Fibroblast of lung (primary cell): Measurements from ENCODE around the gene GEMIN5. TPM values are rescaled to one million over a fixed set of nuclear protein-coding genes. Genes with fewer than 3 reads are reported as not detected.

Experiments used
- DNase-seq, 2 donors: peaks; one replicate each; pipeline versions ENCODE4 v3.0.0 to v3.0.0-alpha.2; 2010; ENCODE audit warnings: low read depth in 2 of 2
- H2AFZ ChIP-seq: 2 replicates; pipeline ENCODE4 v1.5.1; 2012; ENCODE audit warnings: low read length, control low read depth, inconsistent platforms
- H3K27ac ChIP-seq: 2 replicates; pipeline ENCODE4 v1.5.1; 2011; ENCODE audit warnings: low read length, control low read depth; ENCODE audit not compliant: insufficient read depth
- H3K27me3 ChIP-seq: 2 replicates; pipeline ENCODE4 v1.5.1; 2011; ENCODE audit warnings: mild to moderate bottlenecking, low read length; ENCODE audit not compliant: control insufficient read depth, insufficient read depth
- H3K36me3 ChIP-seq: 2 replicates; pipeline ENCODE4 v1.5.1; 2011; ENCODE audit warnings: low read length; ENCODE audit not compliant: control insufficient read depth, insufficient read depth
- H3K4me1 ChIP-seq: 2 replicates; pipeline ENCODE4 v1.5.1; 2011; ENCODE audit warnings: low read length; ENCODE audit not compliant: control insufficient read depth, insufficient read depth; ENCODE audit errors: extremely low read depth
- H3K4me2 ChIP-seq: 2 replicates; pipeline ENCODE4 v1.5.1; 2011; ENCODE audit warnings: low read length, control low read depth; ENCODE audit not compliant: insufficient read depth; ENCODE audit errors: extremely low read depth
- H3K4me3 ChIP-seq, 4 experiments: fragments of 200-600 bp in 1 of 4; sonication (generic) in 1 of 4; replicated peaks in 1 of 4; 2 replicates each; pipeline ENCODE4 v1.5.1; 2011 to 2016; ENCODE audit warnings: low read length in 4 of 4, low read depth in 3 of 4, mild to moderate bottlenecking in 3 of 4, control low read depth in 2 of 4, inconsistent platforms in 1 of 4, mixed read lengths in 1 of 4; ENCODE audit not compliant: insufficient read depth in 1 of 4; ENCODE audit errors: control extremely low read depth in 1 of 4
- H3K79me2 ChIP-seq: 2 replicates; pipeline ENCODE4 v1.5.1; 2012; ENCODE audit warnings: mild to moderate bottlenecking, low read length, inconsistent platforms; ENCODE audit not compliant: control insufficient read depth, insufficient read depth
- H3K9ac ChIP-seq: 2 replicates; pipeline ENCODE4 v1.5.1; 2011; ENCODE audit warnings: mild to moderate bottlenecking, low read length, control low read depth; ENCODE audit not compliant: insufficient read depth
- H3K9me3 ChIP-seq: 2 replicates; pipeline ENCODE4 v1.5.1; 2012; ENCODE audit warnings: low read depth, low read length; ENCODE audit not compliant: control insufficient read depth, insufficient read depth
- H4K20me1 ChIP-seq: 2 replicates; pipeline ENCODE4 v1.5.1; 2011; ENCODE audit warnings: low read length; ENCODE audit not compliant: control insufficient read depth, insufficient read depth; ENCODE audit errors: extremely low read depth
- CTCF ChIP-seq, 2 donors: IDR thresholded peaks in 1 of 2; conservative IDR thresholded peaks in 1 of 2; 1 replicate in 1 of 2; 2 replicates in 1 of 2; pipeline ENCODE4 v1.5.1; 2011 to 2012; ENCODE audit warnings: low read length in 2 of 2, control low read depth in 1 of 2, inconsistent platforms in 1 of 2, low read depth in 1 of 2, mild to moderate bottlenecking in 1 of 2
- EZH2 ChIP-seq: IDR thresholded peaks from 2 replicates; pipeline ENCODE4 v1.5.1; 2012; ENCODE audit warnings: low read length, control low read depth, mild to moderate bottlenecking; ENCODE audit errors: missing control alignments
- polyA plus RNA-seq, 2 donors: library from polyadenylated mRNA; depleted of rRNA in 1 of 2; stranded (reverse) in 1 of 2; unstranded in 1 of 2; fragments of >200 nt; gene quantifications; 2 replicates each; pipeline ENCODE4 v1.2.1, GENCODE V29; 2011 to 2012; ENCODE audit warnings: missing spikeins in 1 of 2
- total RNA-seq: library from RNA; depleted of rRNA; stranded (reverse); fragments of >200 nt; gene quantifications from 2 replicates; pipeline ENCODE4 v1.2.1, GENCODE V29; 2014

GEMIN5 gene
- total and polyA plus RNA-seq, 2 donors (not counting 1 experiment from before 2014, with no cell fraction given) = 7.7 to 12.1 TPM

DNA sequence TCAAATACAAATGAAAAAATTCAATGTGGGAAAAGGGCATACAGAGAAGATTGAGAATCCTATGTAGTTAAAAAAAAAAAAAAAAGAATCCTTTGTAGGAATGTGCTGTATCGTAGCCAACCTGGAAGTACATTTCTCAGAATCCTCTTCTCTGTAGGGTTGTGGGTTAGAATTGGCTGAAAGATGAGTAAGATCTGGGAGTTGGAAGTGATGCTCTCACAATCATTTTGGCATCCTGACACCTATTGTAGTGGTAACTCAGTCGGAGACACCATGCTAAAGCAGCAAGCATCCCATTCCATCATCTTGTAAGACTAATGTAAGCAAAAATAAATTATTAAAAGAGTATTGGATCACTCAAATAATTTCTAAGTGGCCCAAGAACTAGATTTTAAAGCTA lies 33.5 kb upstream of the GEMIN5 start:
- Histone ChIP-seq H3K36me3 (no peaks in the 10 kb centered on the region), H3K4me3 (no peak overlapping the region), H3K4me2 (no peak overlapping the region), H3K79me2 (no peaks in the 10 kb centered on the region), H3K27me3 (no peaks in the 10 kb centered on the region), H3K4me1 (no peaks in the 10 kb centered on the region), H3K27ac (no peak overlapping the region), H3K9ac (no peak overlapping the region), H2AFZ (no peak overlapping the region), H3K9me3 (no peaks in the 10 kb centered on the region), H4K20me1 (no peaks in the 10 kb centered on the region)
- TF ChIP-seq EZH2 (no peak), CTCF (conservative IDR thresholded peaks at IDR 0.05 in 1 of 2, IDR thresholded peaks at IDR 0.05 in 1 of 2; ENCODE audit: low read depth in 1 of 2, low read length in 2 of 2) (no peak)
- peak in 1 of 2 donors; percentile 82 for DNase-seq

DNA sequence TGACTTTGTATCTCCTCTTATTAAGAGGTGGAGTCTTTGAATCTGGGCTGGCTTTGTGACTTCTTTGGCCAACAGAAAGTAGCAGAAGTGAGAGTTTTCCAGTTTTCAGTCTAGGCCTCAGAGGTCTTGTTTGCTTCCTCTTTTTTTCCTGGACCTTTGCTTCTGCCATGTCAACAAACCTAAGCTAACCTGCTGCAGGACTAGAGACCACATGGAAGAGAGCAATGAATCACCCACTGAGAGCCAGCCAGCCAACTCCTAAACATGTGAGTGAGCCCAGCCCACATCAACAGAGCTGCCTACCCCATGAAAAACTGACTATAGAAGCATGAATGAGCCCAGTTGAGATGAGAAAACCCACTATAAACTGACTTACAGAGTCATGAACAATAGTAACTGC lies 32.7 kb upstream of the GEMIN5 start:
- no peak overlapping the region for H3K4me3 ChIP-seq
- no peaks in the 10 kb centered on the region for H3K27me3 ChIP-seq
- H3K4me2 ChIP-seq = no peak overlapping the region
- H4K20me1 ChIP-seq = no peaks in the 10 kb centered on the region
- no peak overlapping the region for H3K9ac ChIP-seq
- TF ChIP-seq EZH2 (no peak), CTCF (conservative IDR thresholded peaks at IDR 0.05 in 1 of 2, IDR thresholded peaks at IDR 0.05 in 1 of 2; ENCODE audit: low read depth in 1 of 2, low read length in 2 of 2) (no peak)
- H3K79me2 ChIP-seq = no peaks in the 10 kb centered on the region
- no peaks in the 10 kb centered on the region for H3K36me3 ChIP-seq
- DNase-seq = peak in 1 of 2 donors; percentile 51
- no peaks in the 10 kb centered on the region for H3K9me3 ChIP-seq
- no peak overlapping the region for H3K27ac ChIP-seq
- H3K4me1 ChIP-seq = no peaks in the 10 kb centered on the region
- no peak overlapping the region for H2AFZ ChIP-seq

DNA sequence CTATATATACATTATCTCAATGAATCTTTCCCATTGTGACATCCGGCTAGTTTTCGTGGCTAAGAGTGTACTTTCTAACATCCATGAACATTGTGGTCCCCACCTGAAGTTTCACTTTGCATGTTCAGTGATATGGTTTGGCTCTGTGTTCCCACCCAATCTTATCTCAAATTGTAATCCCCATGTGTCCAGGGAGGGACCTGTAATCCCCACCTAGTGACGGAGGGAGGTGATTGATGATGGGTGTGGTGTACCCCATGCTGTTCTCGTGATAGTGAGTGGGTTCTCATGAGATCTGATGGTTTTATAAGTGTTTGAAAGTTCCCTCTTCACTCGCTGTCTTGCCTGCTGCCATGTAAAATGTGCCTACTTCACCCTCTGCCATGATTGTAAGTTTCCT lies 30.9 kb upstream of the GEMIN5 start:
- Histone ChIP-seq H3K27me3 (no peaks in the 10 kb centered on the region), H3K4me3 (no peak overlapping the region), H4K20me1 (no peaks in the 10 kb centered on the region), H3K9ac (no peak overlapping the region), H2AFZ (no peak overlapping the region), H3K4me2 (no peak overlapping the region), H3K36me3 (no peaks in the 10 kb centered on the region), H3K27ac (no peak overlapping the region), H3K9me3 (no peaks in the 10 kb centered on the region), H3K79me2 (no peaks in the 10 kb centered on the region), H3K4me1 (no peaks in the 10 kb centered on the region)
- TF ChIP-seq CTCF (conservative IDR thresholded peaks at IDR 0.05 in 1 of 2, IDR thresholded peaks at IDR 0.05 in 1 of 2; ENCODE audit: low read depth in 1 of 2, low read length in 2 of 2) = no peak
- TF ChIP-seq EZH2 = no peak
- no peak for DNase-seq
